ENCODE measurements around the gene TLCD4. TPM values are rescaled to one million over a fixed set of nuclear protein-coding genes. Genes with fewer than 3 reads are reported as not detected.

Gene TLCD4
- total RNA-seq, 1 donor from 2014 or later, result 2.7 TPM

DNA sequence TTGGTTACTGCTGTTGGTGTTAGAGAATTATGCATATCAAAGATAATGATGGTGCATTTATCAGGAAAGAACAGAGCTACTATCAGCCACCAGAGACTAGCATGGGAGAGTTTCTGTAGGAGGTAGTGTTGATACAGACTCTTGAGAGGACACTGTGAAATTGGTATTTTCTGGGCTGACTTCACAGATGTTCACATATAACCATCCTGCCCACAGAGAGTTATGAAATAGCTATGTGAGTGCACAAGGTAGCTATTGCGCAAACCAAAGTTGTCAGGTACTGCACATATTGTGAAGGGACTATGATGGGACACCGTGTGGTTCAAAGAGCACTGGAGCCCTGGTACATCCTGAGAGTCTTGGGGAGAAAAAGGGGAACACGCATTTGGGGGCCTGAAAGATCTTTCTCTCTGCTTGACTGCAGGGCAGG is 1.4 kb upstream of the TLCD4 start:
- intact Hi-C loops (cut with DNase I), result loop anchor here (5.0 kb wide), 1 partner anchor 188 kb away; the partner anchor contains the start of gene CNN3
- no peak overlapping the region for H3K4me3 ChIP-seq
- peaks cover 0 to 4% of the 10 kb centered on the region in 2 donors for H3K4me1 ChIP-seq
- no peak for DNase-seq (ENCODE audit: low spot score in 2 of 2)
- H3K9me3 ChIP-seq, result no peaks in the 10 kb centered on the region
- H3K27ac ChIP-seq, result no peak overlapping the region
- TF ChIP-seq, protein P1, sequence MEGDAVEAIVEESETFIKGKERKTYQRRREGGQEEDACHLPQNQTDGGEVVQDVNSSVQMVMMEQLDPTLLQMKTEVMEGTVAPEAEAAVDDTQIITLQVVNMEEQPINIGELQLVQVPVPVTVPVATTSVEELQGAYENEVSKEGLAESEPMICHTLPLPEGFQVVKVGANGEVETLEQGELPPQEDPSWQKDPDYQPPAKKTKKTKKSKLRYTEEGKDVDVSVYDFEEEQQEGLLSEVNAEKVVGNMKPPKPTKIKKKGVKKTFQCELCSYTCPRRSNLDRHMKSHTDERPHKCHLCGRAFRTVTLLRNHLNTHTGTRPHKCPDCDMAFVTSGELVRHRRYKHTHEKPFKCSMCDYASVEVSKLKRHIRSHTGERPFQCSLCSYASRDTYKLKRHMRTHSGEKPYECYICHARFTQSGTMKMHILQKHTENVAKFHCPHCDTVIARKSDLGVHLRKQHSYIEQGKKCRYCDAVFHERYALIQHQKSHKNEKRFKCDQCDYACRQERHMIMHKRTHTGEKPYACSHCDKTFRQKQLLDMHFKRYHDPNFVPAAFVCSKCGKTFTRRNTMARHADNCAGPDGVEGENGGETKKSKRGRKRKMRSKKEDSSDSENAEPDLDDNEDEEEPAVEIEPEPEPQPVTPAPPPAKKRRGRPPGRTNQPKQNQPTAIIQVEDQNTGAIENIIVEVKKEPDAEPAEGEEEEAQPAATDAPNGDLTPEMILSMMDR (IDR thresholded peaks at IDR 0.05), result no peak
- H3K27me3 ChIP-seq, result no peaks in the 10 kb centered on the region
- H3K36me3 ChIP-seq, result no peaks in the 10 kb centered on the region

DNA sequence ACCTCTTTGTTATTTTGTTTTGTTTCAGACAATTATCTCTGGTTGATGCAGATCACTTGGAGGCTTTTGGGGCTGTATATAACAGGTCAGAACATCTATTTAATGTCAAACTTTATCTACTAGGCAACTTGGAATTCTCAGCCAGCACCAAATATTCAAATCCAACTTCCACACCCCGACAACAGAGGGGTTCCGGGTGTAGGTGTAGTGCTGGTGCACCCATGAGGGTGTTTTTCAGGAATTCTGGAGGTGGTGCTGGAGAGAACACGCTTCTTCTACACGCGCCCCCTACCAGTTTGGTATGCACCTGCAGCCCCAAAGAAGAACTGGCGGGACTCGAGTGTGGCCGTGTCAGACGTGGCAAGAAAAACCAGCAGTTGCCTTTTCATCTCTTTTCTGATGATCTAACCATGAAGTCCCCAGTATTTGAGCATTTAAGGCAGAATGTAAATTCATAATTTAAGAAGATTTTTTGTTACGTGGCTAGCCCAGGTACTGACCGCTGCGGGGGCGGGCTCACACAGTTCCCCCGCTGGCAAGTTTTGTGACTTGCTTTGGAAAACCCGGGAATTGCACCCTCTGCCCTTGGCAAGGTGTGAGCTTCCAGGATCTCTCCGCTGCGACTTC is 462 bp upstream of the TLCD4 start:
- no peaks in the 10 kb centered on the region for H3K9me3 ChIP-seq
- no peaks in the 10 kb centered on the region for H3K27me3 ChIP-seq
- peak in 1 of 2 donors; percentile 79 for DNase-seq (ENCODE audit: low spot score in 2 of 2)
- H3K4me3 ChIP-seq, result peak overlapping the region; percentile 85 to 88
- TF ChIP-seq, protein P1 (IDR thresholded peaks at IDR 0.05), result peak; percentile 60 to 71 (median 61)
- peaks cover 0 to 4% of the 10 kb centered on the region in 2 donors for H3K4me1 ChIP-seq
- intact Hi-C loops (cut with DNase I), result loop anchor here (1.0 to 5.0 kb wide), 4 partner anchors 29 to 189 kb away; partner anchors contain the start of genes CNN3 and RWDD3
- H3K27ac ChIP-seq, result peak overlapping the region; percentile 77 to 85
- no peaks in the 10 kb centered on the region for H3K36me3 ChIP-seq

DNA sequence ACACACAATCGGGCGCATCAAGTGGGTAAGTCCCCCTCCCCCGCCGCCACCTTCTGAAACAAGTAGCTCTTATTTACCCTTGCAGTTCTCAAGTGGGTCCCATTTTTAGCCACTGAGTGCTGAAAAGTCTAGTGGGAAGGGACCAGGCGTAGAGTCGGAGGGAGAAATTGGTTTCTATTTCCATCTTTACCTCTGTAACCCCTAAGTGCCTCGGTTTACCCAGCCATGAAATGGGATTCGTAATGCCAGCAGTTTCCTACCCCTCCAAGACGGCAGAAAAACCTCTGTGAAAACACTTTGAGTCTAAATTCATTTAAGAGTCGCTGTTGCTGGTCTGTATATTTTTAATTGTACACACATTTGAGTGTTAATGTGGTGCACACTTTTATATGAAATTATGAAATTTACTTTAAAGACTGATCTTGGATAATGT is 928 bp downstream of the TLCD4 start:
- peak overlapping the region; percentile 77 to 85 for H3K27ac ChIP-seq
- intact Hi-C loops (cut with DNase I), result loop anchor here (5.0 kb wide), 1 partner anchor 191 kb away; the partner anchor contains the start of gene CNN3

DNA sequence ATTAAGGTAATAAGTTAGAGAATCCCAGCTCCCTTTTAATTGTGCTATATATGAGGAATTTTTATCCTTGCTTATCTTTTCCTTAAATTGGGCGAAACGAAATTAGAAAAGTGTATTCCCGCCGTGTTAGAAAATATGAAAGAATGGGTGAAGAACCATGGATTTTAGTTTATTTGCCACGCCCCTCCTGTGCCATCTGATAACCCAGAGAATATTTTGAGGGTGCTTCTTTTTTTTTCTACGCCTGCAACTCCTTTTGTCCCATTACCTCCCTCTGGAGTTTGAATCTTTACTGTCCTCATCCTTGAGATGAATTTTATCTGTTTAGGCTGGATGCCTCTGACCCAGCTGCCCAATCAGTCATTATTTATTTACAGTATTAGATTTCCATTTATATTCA is 1.6 kb downstream of the TLCD4 start:
- H3K36me3 ChIP-seq, result no peaks in the 10 kb centered on the region

More for the DNA sequence above, 928 bp downstream of the TLCD4 start:
- Histone ChIP-seq H3K9me3 (no peaks in the 10 kb centered on the region), H3K4me1 (peaks cover 0 to 4% of the 10 kb centered on the region in 2 donors), H3K36me3 (no peaks in the 10 kb centered on the region), H3K4me3 (peak overlapping the region; percentile 85 to 88), H3K27me3 (no peaks in the 10 kb centered on the region)
- TF ChIP-seq, protein P1 (IDR thresholded peaks at IDR 0.05), result no peak
- DNase-seq (ENCODE audit: low spot score in 2 of 2), result no peak

DNA sequence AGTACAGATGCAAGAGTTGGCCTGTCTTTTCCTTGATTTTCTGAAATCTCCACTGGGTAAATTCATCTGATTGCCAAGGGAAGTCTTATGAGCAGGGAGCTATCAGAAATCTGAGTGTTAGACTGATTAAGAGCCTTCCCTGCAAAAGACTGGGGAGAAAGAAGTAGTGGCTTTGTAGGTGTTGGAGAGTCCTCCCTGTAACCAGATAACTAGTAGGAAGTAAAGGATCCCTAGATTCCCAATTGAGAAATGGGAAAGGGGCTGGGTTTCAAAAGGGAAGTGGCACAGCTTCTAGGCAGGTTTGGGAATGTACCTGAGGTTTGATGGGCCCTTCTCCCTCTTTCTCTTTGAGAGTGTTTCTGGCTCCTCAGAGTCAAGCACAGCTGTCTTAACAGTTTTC is 2.1 kb downstream of the TLCD4 start:
- H3K36me3 ChIP-seq, result no peaks in the 10 kb centered on the region
- DNase-seq (ENCODE audit: low spot score in 2 of 2), result no peak
- TF ChIP-seq, protein P1 (IDR thresholded peaks at IDR 0.05), result no peak
- no peak overlapping the region for H3K27ac ChIP-seq
- no peaks in the 10 kb centered on the region for H3K27me3 ChIP-seq
- H3K4me3 ChIP-seq, result no peak overlapping the region
- no peaks in the 10 kb centered on the region for H3K9me3 ChIP-seq
- peaks cover 0 to 4% of the 10 kb centered on the region in 2 donors for H3K4me1 ChIP-seq
- intact Hi-C loops (cut with DNase I), result loop anchor here (5.0 kb wide), 1 partner anchor 192 kb away; the partner anchor contains the start of gene CNN3

More for the DNA sequence above, 1.6 kb downstream of the TLCD4 start:
- Histone ChIP-seq H3K9me3 (no peaks in the 10 kb centered on the region), H3K4me1 (peaks cover 0 to 4% of the 10 kb centered on the region in 2 donors), H3K27me3 (no peaks in the 10 kb centered on the region), H3K27ac (no peak overlapping the region), H3K4me3 (peak overlapping the region in 1 of 2 donors; percentile 85)
- intact Hi-C loops (cut with DNase I), result loop anchor here (5.0 kb wide), 1 partner anchor 191 kb away; the partner anchor contains the start of gene CNN3
- no peak for DNase-seq (ENCODE audit: low spot score in 2 of 2)
- TF ChIP-seq, protein P1 (IDR thresholded peaks at IDR 0.05), result no peak
